Central memory CD4-positive, alpha-beta T cell (primary cell): Measurements from ENCODE around the gene PROX1.

Experiments used
- DNase-seq: peaks from one replicate; pipeline ENCODE4 v3.0.0; 2022

PROX1 gene

DNA sequence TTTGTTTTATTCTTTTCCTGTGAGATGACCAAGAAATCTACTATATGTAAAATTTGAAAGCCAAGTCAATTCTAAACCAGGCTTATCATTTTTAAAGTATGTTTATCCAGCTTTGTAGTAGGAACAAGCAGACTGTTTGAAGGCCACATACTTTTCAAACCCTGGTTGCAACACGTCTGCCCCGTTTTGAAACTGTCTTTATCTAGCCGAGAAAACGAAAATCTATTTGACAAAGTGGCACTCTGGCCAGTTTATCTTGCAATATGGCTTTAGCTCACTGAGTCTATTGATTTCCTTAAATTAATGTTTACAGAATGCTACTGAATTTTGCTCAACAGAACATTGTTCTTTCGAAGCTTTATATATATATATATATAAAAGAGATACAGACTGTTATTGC is 39.7 kb downstream of the PROX1 start:
- DNase-seq, result no peak

DNA sequence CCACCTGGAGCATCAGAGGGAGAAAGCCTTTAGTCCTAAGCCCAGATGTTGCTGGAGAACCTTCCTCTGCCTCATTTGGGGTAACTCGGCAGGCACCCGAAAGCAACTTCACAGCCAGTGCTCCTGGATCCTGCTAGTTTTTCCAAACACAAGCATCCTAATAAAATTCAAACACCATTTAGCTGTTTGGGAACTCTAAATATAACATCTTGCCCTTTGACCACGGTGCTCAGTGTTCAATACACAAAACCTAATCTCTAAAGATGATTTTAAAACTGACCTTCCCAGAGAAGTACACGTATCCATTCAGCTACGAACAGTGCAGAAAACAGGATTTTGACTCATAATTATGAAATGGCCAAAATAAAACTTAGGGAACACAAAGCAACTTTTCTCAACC is 40.3 kb downstream of the PROX1 start:
- no peak for DNase-seq

DNA sequence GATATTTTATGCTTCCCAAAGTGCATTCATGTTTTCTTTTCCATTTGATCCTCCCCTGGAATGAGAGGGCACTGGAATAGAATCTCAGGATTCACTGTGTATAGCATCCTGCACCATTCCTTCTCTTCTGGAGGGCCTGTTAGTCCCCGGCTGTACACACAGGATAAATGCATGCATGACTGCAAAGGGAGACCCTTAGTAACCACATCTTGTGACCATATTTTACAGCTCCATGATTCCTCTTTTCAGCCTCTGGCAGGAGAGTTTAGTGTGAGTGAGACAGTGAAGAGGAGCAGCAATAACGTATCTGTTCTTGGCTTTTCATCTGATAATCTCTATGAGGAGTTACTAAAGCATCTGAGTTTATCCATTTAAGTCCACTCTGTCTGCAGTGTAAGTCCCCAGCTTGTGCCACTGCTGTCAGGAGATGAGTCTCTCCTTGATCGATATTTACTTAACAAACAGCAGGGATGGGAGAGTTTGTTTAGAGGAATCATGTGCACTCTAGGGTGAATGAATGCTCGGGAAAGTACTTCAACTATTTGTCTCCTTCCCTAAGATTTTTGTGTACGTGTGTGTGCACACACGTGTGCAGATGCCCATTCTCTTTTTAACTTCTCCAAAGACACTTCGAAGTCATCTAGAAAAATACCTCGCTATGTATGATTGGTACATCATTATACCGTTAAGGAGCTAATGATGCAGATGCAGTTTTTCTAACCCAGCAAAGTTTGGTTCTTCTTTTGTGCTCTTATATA is 41.1 kb downstream of the PROX1 start:
- DNase-seq, result no peak

DNA sequence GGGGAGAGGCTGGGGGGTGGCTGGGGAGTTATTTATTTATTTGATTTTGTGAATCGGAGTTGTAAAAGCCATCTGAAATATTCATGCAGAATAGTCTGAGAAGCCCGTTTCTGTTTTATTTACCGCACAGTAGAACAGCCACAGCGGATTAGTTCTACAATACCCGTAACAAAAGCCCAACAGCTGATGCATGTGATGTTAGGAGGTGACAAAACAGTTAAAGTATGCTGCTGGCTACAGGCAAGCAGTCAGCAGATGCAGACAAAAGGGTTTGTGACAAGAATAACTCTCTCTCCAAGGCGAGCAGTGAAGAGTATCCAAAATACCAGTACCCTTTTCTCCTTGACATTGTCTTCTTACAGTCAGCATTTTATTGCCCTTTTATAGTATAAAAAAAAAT is 42.0 kb downstream of the PROX1 start:
- no peak for DNase-seq

DNA sequence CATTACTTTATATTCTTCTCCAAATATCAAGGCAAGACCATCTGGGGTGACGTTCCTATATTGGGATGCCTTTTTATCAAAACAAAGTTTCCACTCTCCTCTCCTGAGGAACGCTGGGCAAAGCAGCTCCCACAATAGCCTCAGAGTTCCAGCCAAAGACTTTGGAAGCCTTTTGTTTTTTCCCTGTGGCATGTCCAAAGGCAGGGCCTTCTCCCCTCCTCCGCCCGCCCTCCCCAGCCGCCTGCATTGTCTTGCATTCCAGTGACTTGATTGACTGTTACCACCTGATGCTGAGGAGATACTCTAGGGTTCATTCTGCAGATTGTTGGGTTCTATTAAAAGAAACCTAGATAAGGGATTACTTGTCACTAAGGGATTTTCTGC is 43.5 kb downstream of the PROX1 start:
- DNase-seq, result no peak

DNA sequence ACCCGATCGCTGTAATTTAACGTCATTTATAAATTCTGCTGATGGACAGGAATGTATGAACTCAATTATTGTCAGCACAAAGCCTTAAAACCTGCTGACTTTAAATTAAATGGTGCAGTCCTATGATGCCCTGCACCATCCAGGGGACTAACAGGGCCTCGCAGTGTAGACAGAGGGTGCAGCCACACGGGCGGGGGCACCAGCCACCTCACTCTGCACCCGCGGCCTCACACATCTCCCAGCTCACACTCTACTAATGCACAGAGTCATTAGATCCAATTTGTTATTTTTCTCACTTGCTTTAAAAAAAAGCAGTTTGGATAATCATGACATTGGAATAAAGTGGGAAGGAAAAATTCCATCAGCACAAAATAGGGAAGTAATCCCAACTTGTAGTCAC is 49.7 kb downstream of the PROX1 start:
- no peak for DNase-seq

DNA sequence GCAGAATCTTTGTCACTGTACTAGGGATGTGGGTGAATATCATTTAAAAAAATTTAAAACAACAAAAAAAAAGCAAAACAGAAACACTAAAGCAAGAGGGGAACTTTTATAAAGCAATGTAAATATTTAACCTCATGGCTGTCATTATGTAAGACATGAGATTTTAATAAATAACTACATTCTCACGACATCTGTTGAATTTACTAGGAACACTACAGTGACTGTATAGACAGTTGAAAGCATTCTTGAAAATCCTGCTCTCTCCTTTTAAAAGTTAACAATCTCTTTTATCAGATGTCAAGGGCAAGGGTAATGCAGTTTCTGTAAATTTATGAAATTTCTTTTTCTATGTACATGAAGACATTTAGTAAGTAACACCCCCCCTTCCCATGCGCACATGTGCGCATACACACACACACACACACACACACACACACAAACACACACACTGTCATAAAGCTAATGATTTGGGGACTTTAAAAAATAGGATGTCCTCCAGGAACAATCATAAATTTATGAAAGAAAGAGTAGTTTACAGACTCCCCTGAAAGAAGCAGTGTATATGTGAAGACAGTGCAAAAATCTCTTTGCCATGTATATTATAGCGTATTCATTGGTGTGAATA is 51.7 kb downstream of the PROX1 start:
- no peak for DNase-seq

DNA sequence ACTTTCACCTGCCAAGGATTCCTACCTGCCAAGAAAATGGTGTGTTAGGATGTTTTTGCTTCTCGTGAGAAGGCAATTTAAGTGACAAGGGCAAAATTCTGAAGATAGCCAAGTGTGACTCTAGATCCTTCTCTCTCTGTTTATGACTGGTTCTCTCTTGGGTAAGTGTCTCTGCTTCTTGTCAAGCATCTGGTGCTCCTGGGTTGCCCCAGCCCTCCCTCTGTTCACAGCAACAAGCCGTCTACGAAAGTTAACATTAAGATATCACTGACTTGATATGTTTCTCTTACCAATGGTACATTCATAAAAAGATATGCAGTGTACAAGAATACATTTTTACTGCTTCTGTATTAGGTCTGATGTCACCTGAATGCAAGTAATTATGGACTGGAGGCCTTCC is 55.4 kb downstream of the PROX1 start:
- no peak for DNase-seq

DNA sequence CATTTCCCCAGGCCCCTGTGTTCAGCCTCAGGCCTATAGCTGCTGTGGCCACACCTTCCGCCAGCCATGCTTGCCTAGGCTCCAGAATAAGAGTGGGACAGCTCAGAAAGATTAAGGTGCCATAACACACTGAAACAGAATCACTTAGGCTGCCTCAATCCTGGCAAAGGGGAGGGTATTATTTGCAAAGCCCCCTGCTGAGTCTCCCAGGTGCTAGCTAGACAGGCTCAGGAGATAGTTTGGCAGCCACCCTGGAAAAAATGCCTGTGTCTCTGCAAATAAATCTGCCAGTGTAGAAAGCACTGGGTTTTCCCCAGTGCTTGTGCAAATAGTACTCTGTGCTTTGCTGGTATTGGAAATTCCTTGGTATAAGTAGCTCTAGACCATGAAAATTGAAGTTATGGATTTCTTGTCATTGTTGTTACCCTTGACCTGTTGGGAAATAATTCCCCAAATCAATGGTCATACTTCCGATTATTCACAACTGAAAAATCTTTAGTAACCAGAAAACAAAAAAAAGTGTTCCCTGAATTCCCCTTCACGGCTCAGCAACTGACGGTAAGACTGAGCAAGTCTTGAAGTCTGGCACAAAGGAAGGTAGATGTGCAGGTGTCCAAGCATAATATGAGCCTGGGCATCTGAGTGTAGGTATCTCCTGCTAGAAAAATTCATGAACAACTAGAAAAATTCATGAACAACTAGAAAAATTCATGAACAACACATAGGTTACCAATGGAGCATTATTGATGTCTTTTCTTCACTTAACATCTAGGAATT is 56.9 kb downstream of the PROX1 start:
- DNase-seq, result no peak

DNA sequence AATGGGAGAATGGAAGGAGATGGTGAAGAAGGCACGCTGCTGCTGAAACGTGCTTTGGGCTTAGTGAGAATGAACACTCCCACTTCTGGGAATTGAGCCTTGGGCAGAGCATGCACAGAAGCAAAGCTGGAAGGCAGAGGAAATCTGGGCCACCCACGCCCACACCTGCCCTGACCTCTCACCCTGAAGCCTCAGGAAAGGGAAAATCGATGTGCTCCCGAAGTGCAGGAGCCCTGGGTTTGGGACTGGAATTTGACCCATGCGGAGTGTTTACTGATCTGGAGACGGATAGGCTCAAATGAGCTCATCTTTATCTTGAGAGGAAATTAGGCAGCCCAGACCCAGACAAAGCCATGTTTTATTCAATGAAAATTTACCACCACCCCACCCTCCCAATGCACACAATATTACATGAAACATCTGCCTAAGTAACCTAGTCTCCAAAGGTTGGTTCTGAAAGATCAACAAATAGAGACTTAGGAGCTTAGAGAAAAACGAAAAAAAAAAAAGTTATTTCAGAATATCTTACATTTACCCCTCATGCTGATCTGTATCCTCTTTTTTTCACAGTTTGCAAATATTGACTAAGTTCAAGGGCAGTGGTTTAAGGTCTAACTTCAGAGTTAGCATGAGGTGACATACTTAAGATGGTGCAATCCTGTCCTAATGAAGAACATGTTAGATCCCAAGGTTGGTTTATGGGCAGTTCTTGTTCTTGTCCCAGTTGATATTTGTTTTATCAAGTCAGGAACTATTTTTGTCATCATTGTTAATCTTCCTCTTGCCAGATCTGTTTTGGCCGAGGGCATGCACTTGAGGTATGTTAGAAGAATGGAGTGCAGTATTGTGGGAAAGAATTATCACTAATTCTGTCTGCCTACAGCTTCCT is 63.0 kb downstream of the PROX1 start:
- no peak for DNase-seq

DNA sequence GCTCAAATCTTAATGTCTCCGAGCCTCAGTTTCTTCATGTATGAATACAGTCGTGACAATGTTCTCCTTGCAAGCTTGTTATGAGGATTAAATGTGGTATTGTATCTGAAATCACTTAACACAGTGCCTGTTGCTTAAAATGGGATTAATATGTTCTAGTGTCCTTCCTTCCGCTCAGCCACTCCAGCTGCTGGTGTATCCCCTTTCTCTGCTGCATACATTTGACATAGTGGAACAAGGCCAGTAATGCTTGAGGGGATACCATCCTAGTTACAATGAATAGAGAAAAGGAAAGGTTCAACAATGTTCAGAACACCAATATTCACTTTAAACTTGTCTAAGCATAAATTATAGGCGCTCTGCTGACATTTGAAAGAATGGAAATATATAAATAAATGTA is 64.0 kb downstream of the PROX1 start:
- no peak for DNase-seq

DNA sequence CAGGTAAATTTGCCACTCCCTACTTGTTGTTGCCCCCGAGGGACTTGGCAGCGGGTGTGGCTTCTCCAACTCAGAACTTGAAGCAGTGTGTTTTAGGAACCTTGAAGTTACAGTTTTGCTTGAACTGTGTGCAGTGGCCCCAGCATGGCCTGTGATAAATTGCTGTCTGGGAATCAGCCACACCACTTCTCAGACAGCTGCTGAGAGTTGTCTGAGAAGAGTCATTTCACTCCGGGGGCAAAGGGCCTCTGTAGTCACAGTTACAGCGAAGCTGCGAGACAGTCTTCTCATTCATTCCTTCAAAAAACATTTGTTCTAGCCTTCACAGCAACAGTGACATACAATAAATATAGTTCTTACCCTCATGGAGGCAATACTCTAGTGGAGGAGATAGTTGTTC is 70.3 kb downstream of the PROX1 start:
- no peak for DNase-seq

DNA sequence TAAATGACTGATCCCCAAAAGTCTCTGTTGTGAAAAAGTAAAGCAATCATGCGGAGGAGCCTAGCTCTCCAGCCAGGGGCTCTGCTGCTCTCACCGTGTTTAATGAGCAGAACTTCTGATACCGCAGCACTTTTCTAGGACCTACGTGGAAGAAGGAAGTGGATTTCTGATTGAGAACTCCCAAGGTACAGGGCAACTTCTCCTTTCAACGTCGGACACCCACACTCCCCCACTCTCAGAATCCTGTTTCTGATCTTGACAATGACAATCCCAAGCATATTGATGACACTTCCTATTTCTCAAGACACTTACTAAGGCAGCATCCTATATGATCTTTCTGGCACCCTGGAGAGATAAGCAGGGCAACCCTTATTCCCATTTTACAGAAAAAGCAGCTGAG is 78.4 kb downstream of the PROX1 start:
- no peak for DNase-seq

DNA sequence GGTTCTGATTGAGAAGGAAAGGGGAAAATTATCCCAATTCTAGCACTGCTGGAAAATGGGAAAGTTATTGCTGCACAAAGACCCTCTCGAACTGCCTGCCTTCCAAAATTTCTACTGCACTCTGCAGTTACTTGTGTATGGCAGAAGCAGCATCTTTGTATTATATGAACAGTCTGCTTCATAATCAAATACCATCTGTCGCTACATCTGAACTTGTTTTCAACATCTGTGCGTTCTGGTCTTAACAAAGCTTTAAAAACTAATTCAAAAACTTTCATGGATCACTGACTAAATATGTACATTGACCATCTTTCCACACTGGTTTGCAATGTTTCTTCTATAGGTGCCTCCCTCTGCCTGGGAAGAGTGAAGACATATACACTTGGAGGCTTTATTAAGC is 79.2 kb downstream of the PROX1 start:
- no peak for DNase-seq

DNA sequence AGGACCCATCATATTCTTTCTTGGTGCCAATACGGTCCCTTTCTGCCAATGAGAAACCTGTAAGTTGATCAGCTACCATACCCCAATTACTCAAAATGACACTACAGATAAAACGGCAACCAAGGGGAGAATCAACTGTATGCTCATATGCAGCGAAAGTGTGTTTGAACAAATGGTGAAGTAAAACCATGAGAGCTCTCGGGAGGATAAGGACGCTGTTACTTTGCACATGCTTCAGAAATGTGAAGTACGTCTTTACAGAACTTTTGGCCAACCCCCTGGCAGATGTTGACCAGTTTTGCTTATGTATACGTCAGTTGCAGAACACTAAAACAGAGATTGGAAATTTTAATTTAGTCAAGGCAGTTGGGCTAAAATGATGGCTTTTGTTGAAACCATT is 79.6 kb downstream of the PROX1 start:
- DNase-seq, result no peak

DNA sequence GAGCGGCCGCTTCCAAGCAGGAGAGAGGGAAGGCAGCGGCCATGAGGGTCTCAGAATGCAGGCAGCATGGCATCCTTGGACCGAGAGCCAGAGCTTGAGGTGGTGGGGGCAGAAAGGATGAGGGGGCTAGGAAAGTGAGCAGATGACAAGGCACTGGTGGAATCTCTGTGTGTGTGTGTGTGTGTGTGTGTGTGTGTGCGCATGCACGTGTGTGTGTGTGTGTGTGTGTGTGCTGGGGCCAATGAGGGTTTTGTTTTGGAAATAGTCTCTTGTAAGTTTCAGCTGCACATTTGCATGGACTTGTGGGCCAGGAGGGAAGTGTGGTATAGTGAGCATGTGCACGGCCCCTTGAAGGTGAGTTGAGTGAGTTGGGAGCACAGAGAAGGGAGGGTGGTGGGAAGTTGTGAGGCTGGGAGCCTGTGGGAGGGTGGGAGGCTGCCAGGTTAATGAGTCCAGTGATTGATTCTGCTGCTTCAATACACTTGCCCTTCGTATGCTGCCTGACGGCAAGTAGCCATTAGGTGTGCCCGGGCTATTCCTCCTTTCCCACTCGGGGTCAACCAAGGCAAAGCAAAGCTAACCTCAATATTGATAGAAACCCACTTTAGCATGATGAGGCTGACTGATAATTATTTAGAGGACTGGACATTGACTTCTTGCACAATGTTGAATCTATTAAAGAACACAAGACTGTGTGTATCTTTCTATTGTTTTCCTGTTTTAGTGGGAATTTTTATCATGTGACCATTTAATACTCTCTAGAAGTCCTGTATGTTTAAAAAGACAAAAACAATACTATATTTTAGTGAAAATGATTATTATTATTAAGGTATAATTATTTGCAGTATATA is 80.3 kb downstream of the PROX1 start:
- DNase-seq, result no peak

DNA sequence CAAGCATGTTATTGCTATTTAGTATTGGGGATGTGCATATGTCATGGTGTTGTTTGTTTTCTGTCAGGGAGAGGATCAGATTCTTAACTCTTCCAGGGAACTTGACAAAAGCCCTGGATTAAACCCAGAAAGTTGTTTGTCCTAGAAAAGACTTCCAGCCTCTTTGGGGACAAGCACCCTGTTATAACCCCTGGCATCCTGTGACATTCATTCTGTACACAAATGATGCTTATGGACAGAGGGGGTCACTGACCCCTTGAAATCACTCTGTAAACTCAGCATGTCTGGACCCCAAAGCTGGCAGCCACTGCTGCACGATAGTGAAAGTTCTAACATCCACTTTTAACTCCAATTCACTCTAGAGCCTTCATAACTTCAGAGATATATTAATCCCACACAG is 81.2 kb downstream of the PROX1 start:
- DNase-seq, result no peak

DNA sequence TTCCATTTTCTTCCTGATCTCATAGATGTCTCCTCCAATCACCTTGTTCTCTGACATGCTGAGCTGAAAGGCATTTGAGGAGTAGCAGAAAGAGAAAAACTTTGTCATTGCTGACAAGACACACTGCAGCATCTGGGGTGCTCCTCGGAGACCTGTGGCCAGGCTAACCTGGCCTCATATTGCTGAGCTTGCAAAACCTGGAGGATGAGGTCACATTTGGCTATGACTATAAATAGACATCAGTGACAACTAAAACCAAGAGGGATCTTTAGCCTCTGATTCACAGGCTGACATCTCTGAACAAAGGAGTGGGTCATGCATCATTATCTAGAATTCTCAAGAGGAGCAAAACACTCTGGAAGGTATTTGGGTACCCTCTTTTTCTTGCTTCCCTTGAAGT is 83.7 kb downstream of the PROX1 start:
- DNase-seq, result no peak

DNA sequence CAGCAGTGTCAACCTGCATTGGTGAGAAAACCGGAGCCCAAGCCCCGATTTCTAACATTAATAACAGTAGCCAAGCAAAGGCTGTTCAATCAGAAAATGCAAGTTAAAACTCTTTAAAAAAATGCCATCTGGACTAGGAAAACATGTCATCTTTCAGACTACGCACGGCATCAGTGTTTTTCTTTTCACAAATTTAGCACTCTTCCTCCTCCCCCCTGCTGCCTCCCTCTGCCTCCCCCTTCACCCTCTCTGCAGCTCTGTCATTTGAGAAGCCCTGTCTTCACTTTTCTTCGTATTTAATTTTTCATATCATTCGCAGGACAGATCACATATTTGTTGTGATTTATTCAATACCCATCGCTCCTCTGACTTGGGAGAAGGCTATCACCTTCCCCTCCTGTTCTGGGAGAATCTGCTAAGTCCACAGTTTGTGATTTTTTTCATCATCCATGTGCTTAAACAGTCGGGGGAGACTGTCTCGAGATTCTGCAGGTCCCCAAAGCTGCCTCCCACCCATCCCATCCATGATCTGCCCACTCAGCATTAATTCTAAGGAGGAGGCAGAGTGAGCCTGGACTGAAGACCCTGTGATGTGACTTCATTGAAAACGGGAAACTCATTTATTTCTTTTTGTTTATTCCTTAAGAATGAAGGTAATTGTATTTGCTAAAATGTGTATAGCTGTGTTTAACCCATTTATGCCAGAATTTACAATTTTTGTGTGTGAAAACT is 84.8 kb downstream of the PROX1 start:
- DNase-seq, result no peak

DNA sequence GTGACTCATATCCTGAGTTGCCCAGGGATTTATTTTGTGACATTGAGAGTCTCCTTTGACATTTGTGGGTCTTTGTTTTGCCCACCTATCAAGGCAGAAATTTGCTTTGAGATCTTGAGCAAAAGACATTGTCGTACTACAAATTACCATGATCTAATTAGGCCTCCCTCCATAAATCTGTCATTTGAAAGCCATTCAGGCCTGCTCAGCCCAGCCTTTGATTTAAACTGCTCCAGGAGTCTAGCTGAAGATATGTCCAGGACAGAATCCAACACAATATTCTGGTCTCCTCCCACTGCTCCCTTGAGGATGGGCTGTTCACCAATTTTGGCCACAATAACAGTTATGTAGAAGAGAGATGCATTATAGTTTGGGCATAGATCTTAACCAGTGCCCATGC is 86.7 kb downstream of the PROX1 start:
- DNase-seq, result no peak

DNA sequence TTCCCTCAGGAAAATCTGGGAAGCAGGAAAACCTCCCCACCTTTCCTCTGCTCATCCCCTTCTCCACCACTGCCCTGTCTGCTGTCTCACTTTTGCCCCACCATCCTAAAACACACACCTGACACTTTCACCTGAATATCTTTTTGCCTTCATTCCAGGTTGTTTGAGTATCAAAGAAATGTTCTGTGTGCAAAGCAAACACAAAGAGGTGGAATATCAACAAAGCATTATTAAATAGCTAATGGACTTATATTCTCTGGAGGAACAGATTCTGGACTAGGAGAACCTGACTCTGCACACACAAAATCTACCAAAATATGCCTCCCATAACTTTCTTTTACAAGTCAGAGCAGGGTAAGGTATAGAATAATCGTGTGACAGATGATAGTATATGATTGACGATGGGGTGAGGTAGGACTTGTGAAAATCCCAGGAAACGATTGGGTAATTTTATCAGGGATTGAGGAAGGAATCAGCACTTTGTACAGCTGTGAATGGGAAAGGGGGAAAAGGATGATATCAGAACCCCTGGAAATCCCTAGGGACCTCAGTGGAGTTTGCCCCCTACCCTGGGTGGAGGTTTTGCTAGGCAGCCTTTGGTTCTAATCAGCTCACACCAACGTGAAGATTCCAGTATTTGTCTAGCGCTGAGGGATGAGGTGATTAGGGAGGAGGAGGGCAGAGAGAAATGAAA is 87.7 kb downstream of the PROX1 start:
- DNase-seq, result no peak
